Gastroesophageal sphincter (tissue), 4 donors: ENCODE data around the gene DHX8. TPM values are rescaled to one million over a fixed set of nuclear protein-coding genes. Genes with fewer than 3 reads are reported as not detected.

Experiments used
- ATAC-seq: fragments of 150-250 bp; one replicate; pipeline ENCODE4 v1.9.1; 2016; ENCODE audit warnings: mild to moderate bottlenecking, moderate library complexity
- H3K27ac ChIP-seq, 4 donors: fragments of 200-600 bp; sonication (generic) in 3 of 4; 1 replicate in 3 of 4; 2 replicates in 1 of 4; pipeline ENCODE4 v1.5.1; 2016 to 2019
- H3K27me3 ChIP-seq: fragments of 200-600 bp; sonication (generic); one replicate; pipeline ENCODE4 v1.5.1; 2019
- H3K36me3 ChIP-seq, 2 donors: fragments of 200-600 bp; sonication (generic); one replicate each; pipeline ENCODE4 v1.5.1; 2019; ENCODE audit warnings: control low read depth in 1 of 2
- H3K4me1 ChIP-seq, 3 donors: fragments of 200-600 bp; sonication (generic); 1 replicate in 2 of 3; 2 replicates in 1 of 3; pipeline ENCODE4 v1.5.1; 2016 to 2019; ENCODE audit warnings: control low read depth in 2 of 3
- H3K4me3 ChIP-seq, 2 donors: fragments of 200-600 bp; sonication (generic); one replicate each; pipeline ENCODE4 v1.5.1; 2019; ENCODE audit warnings: mild to moderate bottlenecking in 1 of 2, moderate library complexity in 1 of 2
- H3K9me3 ChIP-seq, 3 donors: fragments of 200-600 bp; sonication (generic); one replicate each; pipeline ENCODE4 v1.5.1; 2017 to 2019; ENCODE audit warnings: control low read depth in 2 of 3
- EP300 ChIP-seq: sonication (generic); formaldehyde crosslinking; IDR thresholded peaks from one replicate; pipeline ENCODE4 v1.6.1; 2017; ENCODE audit warnings: antibody characterized with exemption, mild to moderate bottlenecking
- POLR2A ChIP-seq, 2 donors: fragments of 450-650 bp; IDR thresholded peaks; one replicate each; pipeline ENCODE4 v1.6.1; 2017; ENCODE audit warnings: antibody characterized with exemption in 2 of 2, mild to moderate bottlenecking in 2 of 2, moderate library complexity in 1 of 2
- POLR2AphosphoS5 ChIP-seq: sonication (generic); formaldehyde crosslinking; IDR thresholded peaks from one replicate; pipeline ENCODE4 v1.6.1; 2017; ENCODE audit warnings: antibody characterized with exemption
- WGBS, 2 donors: methylation state at CpG; one replicate each; pipeline ENCODE4 v1.1.5; 2018; ENCODE audit warnings: low coverage in 1 of 2; 5-methylcytosine and 5-hydroxymethylcytosine counted together
- small RNA-seq, 4 donors: library from RNA; depleted of rRNA; stranded (forward); fragments of <200 nt; gene quantifications; one replicate each; pipeline ENCODE3, GENCODE V24; 2016
- total RNA-seq, 4 donors: library from RNA; depleted of rRNA; stranded (reverse); fragments of >200 nt; gene quantifications; one replicate each; pipeline ENCODE4 v1.1.0, GENCODE V29; 2016
- TF ChIP-seq, protein P1 (sequence below), 4 experiments: fragments of 200-600 bp in 2 of 4; fragments of 450-650 bp in 2 of 4; sonication (generic) in 1 of 4; IDR thresholded peaks; one replicate each; pipeline ENCODE4 v1.5.1; 2017 to 2019; ENCODE audit warnings: antibody characterized with exemption in 4 of 4, mild to moderate bottlenecking in 2 of 4, moderate library complexity in 2 of 4

DHX8 gene
- total RNA-seq, 4 donors from 2014 or later, result 29.6 to 40.9 (median 34.1) TPM

GRCh38 chr17:43574896-43575525 lies 91.2 kb downstream of the DHX8 start:
- Histone ChIP-seq H3K4me1 (peaks cover 0 to 33% (median 6%) of the 10 kb centered on the region in 3 donors), H3K27ac (no peak overlapping the region), H3K27me3 (peaks cover 6% of the 10 kb centered on the region), H3K4me3 (no peak overlapping the region), H3K9me3 (no peaks in the 10 kb centered on the region), H3K36me3 (no peaks in the 10 kb centered on the region)
- WGBS, 2 donors, result 32 to 45% methylated on average over 3 to 4 of the region's 5 CpGs
- no peak for ATAC-seq
- TF ChIP-seq EP300, result no peak
- TF ChIP-seq, protein P1, sequence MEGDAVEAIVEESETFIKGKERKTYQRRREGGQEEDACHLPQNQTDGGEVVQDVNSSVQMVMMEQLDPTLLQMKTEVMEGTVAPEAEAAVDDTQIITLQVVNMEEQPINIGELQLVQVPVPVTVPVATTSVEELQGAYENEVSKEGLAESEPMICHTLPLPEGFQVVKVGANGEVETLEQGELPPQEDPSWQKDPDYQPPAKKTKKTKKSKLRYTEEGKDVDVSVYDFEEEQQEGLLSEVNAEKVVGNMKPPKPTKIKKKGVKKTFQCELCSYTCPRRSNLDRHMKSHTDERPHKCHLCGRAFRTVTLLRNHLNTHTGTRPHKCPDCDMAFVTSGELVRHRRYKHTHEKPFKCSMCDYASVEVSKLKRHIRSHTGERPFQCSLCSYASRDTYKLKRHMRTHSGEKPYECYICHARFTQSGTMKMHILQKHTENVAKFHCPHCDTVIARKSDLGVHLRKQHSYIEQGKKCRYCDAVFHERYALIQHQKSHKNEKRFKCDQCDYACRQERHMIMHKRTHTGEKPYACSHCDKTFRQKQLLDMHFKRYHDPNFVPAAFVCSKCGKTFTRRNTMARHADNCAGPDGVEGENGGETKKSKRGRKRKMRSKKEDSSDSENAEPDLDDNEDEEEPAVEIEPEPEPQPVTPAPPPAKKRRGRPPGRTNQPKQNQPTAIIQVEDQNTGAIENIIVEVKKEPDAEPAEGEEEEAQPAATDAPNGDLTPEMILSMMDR (IDR thresholded peaks at IDR 0.05), result no peak
- TF ChIP-seq POLR2A (IDR thresholded peaks at IDR 0.05), result no peak
- no peak for TF ChIP-seq POLR2AphosphoS5

Small RNA genes lying within 50 kb of the gene (small RNA-seq; reads per million reads assigned to genes)
- gene RNU6-406P, result 0 reads per million in 4 donors
- gene RNU6-971P, result 0 reads per million in 4 donors

Other genes starting within 250 kb of the DHX8 start
- not detected for gene RNU2-1, start 250.0 kb upstream of the DHX8 start, total RNA-seq
- gene ARL4D, start 85.0 kb upstream of the DHX8 start, total RNA-seq, result 10 to 100 TPM; 18.2 to 35.8 (median 20.2) TPM
- gene ETV4, start 62.4 kb downstream of the DHX8 start, total RNA-seq, result 1 to 10 TPM in 1 of 4 donors, under 1 TPM in 2, not detected in 1; 0.67 to 2.6 (median 0.96) TPM
- 10 to 100 TPM in 1 of 4 donors, 1 to 10 TPM in 3; 5.3 to 11.8 (median 7.6) TPM for gene MEOX1, start 177.9 kb downstream of the DHX8 start, total RNA-seq